Trophoblast cell (in vitro differentiated cells and primary cell): Measurements from ENCODE around the gene SLC22A17.

Experiments used
- DNase-seq, 2 donors: peaks; one replicate each; pipeline ENCODE4 v3.0.0-alpha.2; 2016
- H2AFZ ChIP-seq: 2 replicates; pipeline ENCODE4 v1.6.1; 2013; ENCODE audit warnings: low read length, moderate library complexity, mild to moderate bottlenecking; ENCODE audit not compliant: insufficient read depth, poor library complexity
- H2AK5ac ChIP-seq: 2 replicates; pipeline ENCODE4 v1.6.1; 2013; ENCODE audit warnings: mild to moderate bottlenecking, low read length
- H2BK120ac ChIP-seq: 2 replicates; pipeline ENCODE4 v1.6.1; 2013; ENCODE audit warnings: low read length, mild to moderate bottlenecking, moderate library complexity; ENCODE audit not compliant: insufficient read depth, poor library complexity
- H2BK12ac ChIP-seq: 2 replicates; pipeline ENCODE4 v1.6.1; 2013; ENCODE audit warnings: mild to moderate bottlenecking, low read length, moderate library complexity
- H2BK5ac ChIP-seq: 2 replicates; pipeline ENCODE4 v1.6.1; 2013; ENCODE audit warnings: low read length, low read depth, moderate library complexity, mild to moderate bottlenecking; ENCODE audit not compliant: poor library complexity
- H3K14ac ChIP-seq: 2 replicates; pipeline ENCODE4 v1.6.1; 2013; ENCODE audit warnings: mild to moderate bottlenecking, low read length
- H3K18ac ChIP-seq: 2 replicates; pipeline ENCODE4 v1.6.1; 2013; ENCODE audit warnings: mild to moderate bottlenecking, low read length
- H3K23ac ChIP-seq: 2 replicates; pipeline ENCODE4 v1.6.1; 2013; ENCODE audit warnings: low read length
- H3K27ac ChIP-seq: 2 replicates; pipeline ENCODE4 v1.5.1; 2013; ENCODE audit warnings: low read depth, mild to moderate bottlenecking, inconsistent platforms, low read length, moderate library complexity
- H3K27me3 ChIP-seq: 2 replicates; pipeline ENCODE4 v1.6.1; 2013; ENCODE audit warnings: inconsistent platforms, mild to moderate bottlenecking, low read length, moderate library complexity; ENCODE audit not compliant: insufficient read depth
- H3K36me3 ChIP-seq, 2 experiments: 1 replicate in 1 of 2; 2 replicates in 1 of 2; pipeline ENCODE4 v1.6.1; 2013; ENCODE audit warnings: low read length in 2 of 2, mild to moderate bottlenecking in 2 of 2, moderate library complexity in 1 of 2; ENCODE audit not compliant: insufficient read depth in 2 of 2, control insufficient read depth in 1 of 2
- H3K4ac ChIP-seq: 2 replicates; pipeline ENCODE4 v1.6.1; 2013; ENCODE audit warnings: low read depth, mild to moderate bottlenecking, low read length, moderate library complexity
- H3K4me1 ChIP-seq, 2 experiments: 1 replicate in 1 of 2; 2 replicates in 1 of 2; pipeline ENCODE4 v1.6.1; 2013; ENCODE audit warnings: low read length in 2 of 2, mild to moderate bottlenecking in 2 of 2, moderate library complexity in 1 of 2; ENCODE audit not compliant: insufficient read depth in 2 of 2, control insufficient read depth in 1 of 2
- H3K4me2 ChIP-seq: 2 replicates; pipeline ENCODE4 v1.6.1; 2013; ENCODE audit warnings: inconsistent platforms, mild to moderate bottlenecking, low read length, moderate library complexity
- H3K4me3 ChIP-seq: 2 replicates; pipeline ENCODE4 v1.5.1; 2013; ENCODE audit warnings: mild to moderate bottlenecking, low read depth, low read length, inconsistent platforms
- H3K79me1 ChIP-seq: one replicate; pipeline ENCODE4 v1.6.1; 2013; ENCODE audit warnings: low read length
- H3K79me2 ChIP-seq: 2 replicates; pipeline ENCODE4 v1.6.1; 2013; ENCODE audit warnings: low read length, mild to moderate bottlenecking; ENCODE audit not compliant: control insufficient read depth, insufficient read depth, poor library complexity
- H3K9ac ChIP-seq: 2 replicates; pipeline ENCODE4 v1.6.1; 2013; ENCODE audit warnings: mild to moderate bottlenecking, low read length
- H3K9me3 ChIP-seq: 2 replicates; pipeline ENCODE4 v1.6.1; 2013; ENCODE audit warnings: low read depth, mild to moderate bottlenecking, control low read depth, inconsistent platforms, low read length; ENCODE audit not compliant: insufficient read depth
- H4K12ac ChIP-seq: 2 replicates; pipeline ENCODE4 v1.6.1; 2013; ENCODE audit warnings: low read depth, mild to moderate bottlenecking, low read length, moderate library complexity
- H4K8ac ChIP-seq: 2 replicates; pipeline ENCODE4 v1.6.1; 2013; ENCODE audit warnings: low read depth, mild to moderate bottlenecking, low read length, moderate library complexity
- H4K91ac ChIP-seq: one replicate; pipeline ENCODE4 v1.6.1; 2013; ENCODE audit warnings: low read depth, mild to moderate bottlenecking, low read length, moderate library complexity
- WGBS: extraction: QIAGEN DNeasy Blood & Tissue Kit; methylation state at CpG from one replicate; pipeline ENCODE4 v1.1.7; 2013; ENCODE audit warnings: missing lambda C conversion rate; ENCODE audit not compliant: insufficient read length, insufficient coverage; ENCODE audit errors: extremely low coverage; 5-methylcytosine and 5-hydroxymethylcytosine counted together

SLC22A17 gene

DNA sequence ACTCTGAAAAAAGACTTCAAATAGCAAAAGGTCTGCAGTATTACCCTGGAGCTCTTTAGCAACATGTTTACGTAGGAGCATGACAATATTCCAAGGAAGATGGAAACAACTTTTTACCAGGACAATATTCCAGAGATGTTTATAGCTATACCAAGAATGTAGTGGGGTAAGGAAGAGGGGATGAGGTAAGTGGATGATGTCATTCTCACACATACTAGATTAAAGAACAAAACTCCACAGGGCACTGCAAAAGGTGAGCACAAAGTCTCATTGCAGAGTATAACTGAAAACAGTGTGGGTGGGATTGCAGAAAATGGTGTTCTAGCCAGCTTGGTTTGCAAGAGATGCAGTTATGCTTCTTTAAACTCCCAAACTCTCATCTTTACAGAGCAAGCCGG lies 32.6 kb upstream of the SLC22A17 start:
- H3K36me3 ChIP-seq, result no peaks in the 10 kb centered on the region
- no peak overlapping the region for H4K8ac ChIP-seq
- no peak overlapping the region for H3K18ac ChIP-seq
- no peak overlapping the region for H3K27ac ChIP-seq
- H4K91ac ChIP-seq, result no peak overlapping the region
- no peak overlapping the region for H2AFZ ChIP-seq
- H3K4me2 ChIP-seq, result no peak overlapping the region
- H2AK5ac ChIP-seq, result no peak overlapping the region
- WGBS, result no CpG with 5 or more reads among the region's 2 CpGs
- H3K14ac ChIP-seq, result no peak overlapping the region
- H2BK12ac ChIP-seq, result no peak overlapping the region
- H3K9me3 ChIP-seq, result no peaks in the 10 kb centered on the region
- H3K79me2 ChIP-seq, result no peaks in the 10 kb centered on the region
- no peak overlapping the region for H2BK5ac ChIP-seq
- no peaks in the 10 kb centered on the region for H3K79me1 ChIP-seq
- H3K9ac ChIP-seq, result no peak overlapping the region
- DNase-seq, result peak in 1 of 2 donors; percentile 63
- no peak overlapping the region for H2BK120ac ChIP-seq
- H4K12ac ChIP-seq, result no peak overlapping the region
- H3K4me1 ChIP-seq, result no peaks in the 10 kb centered on the region
- H3K4me3 ChIP-seq, result no peak overlapping the region
- H3K23ac ChIP-seq, result no peak overlapping the region
- H3K27me3 ChIP-seq, result no peaks in the 10 kb centered on the region
- H3K4ac ChIP-seq, result no peak overlapping the region

DNA sequence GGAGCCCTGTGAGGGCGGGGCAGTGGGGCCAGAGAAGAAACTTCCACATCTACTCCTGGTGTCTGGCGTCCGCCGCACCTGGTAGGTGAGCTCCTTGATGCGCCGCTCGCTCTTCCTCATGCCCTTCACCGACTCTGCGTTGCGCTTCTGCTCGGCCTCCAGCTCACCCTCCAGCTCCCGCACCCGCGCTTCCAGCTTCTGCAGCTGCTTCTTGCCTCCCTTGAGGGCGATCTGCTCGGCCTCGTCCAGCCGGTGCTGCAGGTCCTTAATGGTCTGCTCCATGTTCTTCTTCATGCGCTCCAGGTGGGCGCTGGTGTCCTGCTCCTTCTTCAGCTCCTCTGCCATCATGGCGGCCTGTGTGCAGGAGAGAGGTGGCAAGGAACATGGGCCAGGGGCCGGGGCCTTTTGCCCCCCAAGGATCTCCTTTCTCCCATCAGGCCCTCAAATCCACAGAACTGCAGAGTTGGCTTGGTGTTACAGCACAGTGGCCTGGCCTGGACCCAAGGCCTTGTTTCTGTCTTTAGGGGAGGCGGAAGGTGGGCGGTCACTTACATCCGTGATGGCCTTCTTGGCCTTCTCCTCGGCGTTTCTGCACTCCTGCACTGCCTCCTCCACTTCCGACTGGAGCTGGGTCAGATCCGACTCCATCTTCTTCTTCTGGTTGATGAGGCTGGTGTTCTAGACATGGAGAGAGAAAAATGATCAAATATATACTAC lies 31.8 kb upstream of the SLC22A17 start:
- Histone ChIP-seq H2AK5ac (no peak overlapping the region), H4K8ac (no peak overlapping the region), H3K27ac (no peak overlapping the region), H3K9me3 (no peaks in the 10 kb centered on the region), H3K4ac (no peak overlapping the region), H3K36me3 (no peaks in the 10 kb centered on the region), H3K27me3 (no peaks in the 10 kb centered on the region), H3K4me1 (no peaks in the 10 kb centered on the region), H2BK5ac (no peak overlapping the region), H3K79me2 (no peaks in the 10 kb centered on the region), H3K18ac (no peak overlapping the region), H3K4me3 (no peak overlapping the region), H2BK12ac (no peak overlapping the region), H4K12ac (no peak overlapping the region), H3K79me1 (no peaks in the 10 kb centered on the region), H3K4me2 (no peak overlapping the region), H3K9ac (no peak overlapping the region), H2AFZ (no peak overlapping the region), H2BK120ac (no peak overlapping the region), H3K14ac (no peak overlapping the region), H4K91ac (no peak overlapping the region), H3K23ac (no peak overlapping the region)
- peak in 1 of 2 donors; percentile 53 for DNase-seq
- WGBS, result no CpG with 5 or more reads among the region's 29 CpGs

DNA sequence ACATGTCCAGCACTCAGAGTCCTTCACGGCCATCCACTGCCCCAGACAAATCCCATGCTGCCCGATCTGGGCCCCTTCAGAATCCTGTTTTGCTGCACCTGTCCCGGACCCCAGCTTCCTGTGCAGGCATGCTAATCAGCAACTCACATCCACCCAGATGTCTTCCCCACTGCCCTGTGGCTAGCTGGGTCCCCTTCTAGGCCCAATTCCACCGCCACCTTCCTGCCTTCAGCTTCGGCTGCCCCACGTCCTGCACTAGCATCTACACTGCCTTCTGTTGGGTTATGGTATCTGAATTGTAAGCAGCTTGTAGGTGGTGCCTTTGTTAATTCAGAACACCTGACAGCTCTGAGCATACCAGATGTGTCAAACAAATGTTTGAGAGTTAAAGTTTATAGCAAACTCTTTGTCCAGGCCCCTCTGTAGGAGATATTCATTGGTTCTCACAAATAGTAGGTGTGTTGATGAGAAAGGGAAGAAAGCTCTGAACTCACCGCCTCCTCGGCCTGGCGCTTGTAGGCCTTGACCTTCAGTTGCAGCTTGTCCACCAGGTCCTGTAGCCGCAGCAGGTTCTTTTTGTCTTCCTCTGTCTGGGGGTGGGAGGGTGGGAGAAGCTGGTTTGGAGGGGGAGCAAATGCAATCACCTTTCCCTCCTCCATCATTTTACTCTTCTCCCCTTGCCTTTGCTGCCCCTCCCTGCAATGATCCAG lies 30.2 kb upstream of the SLC22A17 start:
- Histone ChIP-seq H3K27ac (no peak overlapping the region), H2AK5ac (no peak overlapping the region), H3K9ac (no peak overlapping the region), H3K4me3 (no peak overlapping the region), H4K8ac (no peak overlapping the region), H2BK12ac (no peak overlapping the region), H3K79me1 (no peaks in the 10 kb centered on the region), H3K36me3 (no peaks in the 10 kb centered on the region), H4K12ac (no peak overlapping the region), H3K18ac (no peak overlapping the region), H3K79me2 (no peaks in the 10 kb centered on the region), H3K23ac (no peak overlapping the region), H2BK120ac (no peak overlapping the region), H3K4me1 (no peaks in the 10 kb centered on the region), H4K91ac (no peak overlapping the region), H3K27me3 (no peaks in the 10 kb centered on the region), H2BK5ac (no peak overlapping the region), H3K4ac (no peak overlapping the region), H3K4me2 (no peak overlapping the region), H3K9me3 (peaks cover 2% of the 10 kb centered on the region), H2AFZ (no peak overlapping the region), H3K14ac (no peak overlapping the region)
- no peak for DNase-seq
- WGBS, result no CpG with 5 or more reads among the region's 10 CpGs

DNA sequence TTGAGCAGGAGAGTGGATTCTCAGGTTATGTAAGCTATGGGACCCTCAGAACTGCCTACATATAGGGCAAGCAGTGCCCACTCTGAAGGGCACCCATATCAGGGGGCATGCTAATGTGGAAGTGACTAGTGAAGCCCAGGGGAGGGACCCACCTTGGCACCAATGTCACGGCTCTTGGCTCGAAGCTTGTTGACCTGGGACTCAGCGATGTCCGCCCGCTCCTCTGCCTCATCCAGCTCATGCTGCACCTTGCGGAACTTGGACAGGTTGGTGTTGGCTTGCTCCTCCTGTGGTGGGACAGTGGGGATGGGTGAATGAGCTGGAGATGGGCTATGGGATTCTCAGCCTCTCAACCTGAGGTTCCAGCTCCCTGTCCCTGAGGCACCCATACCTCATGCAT lies 29.6 kb upstream of the SLC22A17 start:
- whole genome bisulfite sequencing, result no CpG with 5 or more reads among the region's 6 CpGs
- H2BK120ac ChIP-seq, result no peak overlapping the region

More for the DNA sequence above, 29.6 kb upstream of the SLC22A17 start:
- Histone ChIP-seq H3K4ac (no peak overlapping the region), H3K14ac (no peak overlapping the region), H4K12ac (no peak overlapping the region), H3K23ac (no peak overlapping the region), H3K9me3 (peaks cover 2% of the 10 kb centered on the region), H2AK5ac (no peak overlapping the region), H2AFZ (no peak overlapping the region), H2BK5ac (no peak overlapping the region), H3K9ac (no peak overlapping the region), H4K8ac (no peak overlapping the region), H3K4me3 (no peak overlapping the region), H3K27me3 (no peaks in the 10 kb centered on the region), H3K27ac (no peak overlapping the region), H2BK12ac (no peak overlapping the region), H3K79me1 (no peaks in the 10 kb centered on the region), H3K18ac (no peak overlapping the region), H3K4me2 (no peak overlapping the region), H3K4me1 (no peaks in the 10 kb centered on the region), H3K36me3 (no peaks in the 10 kb centered on the region), H4K91ac (no peak overlapping the region), H3K79me2 (no peaks in the 10 kb centered on the region)
- DNase-seq, result no peak
